HCT116 (cell line): ENCODE data around the gene PRKCA. TPM values are rescaled to one million over a fixed set of nuclear protein-coding genes. Genes with fewer than 3 reads are reported as not detected.

ENCODE experiments used
- ATAC-seq: fragments of 200-7000 bp; cut with Tn5 transposase; 2 replicates; pipeline ENCODE4 v1.9.1; 2020; ENCODE audit warnings: mild to moderate bottlenecking, moderate library complexity
- BruUV-seq: library from RNA; stranded (reverse); fragments of 400-500 nt; replicated peaks from 2 replicates; lab custom pipeline; 2021; lab: Mats Ljungman, UMichigan
- CTCF ChIA-PET: fragments of 300-600 bp; sonication (Branson Sonifier 250); formaldehyde crosslinking; loops from one replicate; lab custom pipeline; 2021; ENCODE audit warnings: antibody characterized with exemption; lab: Charles Lee
- POLR2A ChIA-PET: fragments of 300-600, 350-600 bp; sonication (Branson Sonifier 250); formaldehyde crosslinking; loops from one replicate; lab custom pipeline; 2021; ENCODE audit warnings: antibody characterized with exemption; lab: Charles Lee
- RAD21 ChIA-PET, 2 experiments: fragments of 300-600 bp; sonication (Branson Sonifier 250); formaldehyde crosslinking; loops; one replicate each; lab custom pipeline; 2023; ENCODE audit warnings: low total read pairs in 2 of 2; ENCODE audit not compliant: uncharacterized antibody in 2 of 2, unreplicated experiment in 2 of 2, low non-redundant PET in 1 of 2; lab: Charles Lee
- DNase-seq: peaks from one replicate; pipeline ENCODE4 v3.0.0-alpha.2; 2010; ENCODE audit warnings: low read depth, low spot score
- H2AFZ ChIP-seq: fragments of 200-600 bp; shearing (Covaris generic), sonication (generic); 2 replicates; pipeline ENCODE4 v1.6.1; 2017; ENCODE audit warnings: low read depth, mixed run types, mixed read lengths, antibody characterized with exemption, low read length; ENCODE audit not compliant: poor library complexity, severe bottlenecking
- H3K27ac ChIP-seq: 2 replicates; pipeline ENCODE4 v1.5.1; 2012; ENCODE audit warnings: low read depth, low read length
- H3K27me3 ChIP-seq: fragments of 200-600 bp; sonication (generic); 2 replicates; pipeline ENCODE4 v1.6.1; 2016; ENCODE audit warnings: mixed run types, low read length, mixed read lengths; ENCODE audit not compliant: insufficient read depth
- H3K36me3 ChIP-seq, 2 experiments: fragments of 200-500 bp in 1 of 2; fragments of 200-600 bp in 1 of 2; sonication (Bioruptor generic) in 1 of 2; sonication (generic) in 1 of 2; 2 replicates each; pipeline versions ENCODE4 v1.5.1 to v1.6.1; 2014 to 2016; ENCODE audit warnings: low read length in 2 of 2, inconsistent platforms in 1 of 2, mixed read lengths in 1 of 2, mixed run types in 1 of 2; ENCODE audit not compliant: insufficient read depth in 2 of 2, control insufficient read depth in 1 of 2
- H3K4me1 ChIP-seq, 2 experiments: fragments of 200-600 bp in 1 of 2; sonication (generic) in 1 of 2; 2 replicates each; pipeline versions ENCODE4 v1.5.1 to v1.6.1; 2012 to 2017; ENCODE audit warnings: low read length in 2 of 2, inconsistent platforms in 1 of 2, mild to moderate bottlenecking in 1 of 2, mixed read lengths in 1 of 2, mixed run types in 1 of 2, moderate library complexity in 1 of 2; ENCODE audit not compliant: insufficient read depth in 2 of 2, control insufficient read depth in 1 of 2
- H3K4me2 ChIP-seq: fragments of 200-600 bp; sonication (generic); 2 replicates; pipeline ENCODE4 v1.6.1; 2017; ENCODE audit warnings: mixed run types, low read length, mixed read lengths
- H3K4me3 ChIP-seq, 2 experiments: fragments of 200-600 bp in 1 of 2; sonication (generic) in 1 of 2; replicated peaks in 1 of 2; 2 replicates each; pipeline ENCODE4 v1.5.1; 2011 to 2016; ENCODE audit warnings: low read length in 2 of 2, control low read depth in 1 of 2, low read depth in 1 of 2, mild to moderate bottlenecking in 1 of 2, mixed read lengths in 1 of 2, mixed run types in 1 of 2
- H3K79me2 ChIP-seq: fragments of 200-600 bp; sonication (generic); 2 replicates; pipeline ENCODE4 v1.6.1; 2017; ENCODE audit warnings: mild to moderate bottlenecking, mixed run types, low read length, moderate library complexity, mixed read lengths; ENCODE audit not compliant: insufficient read depth
- H3K9ac ChIP-seq: fragments of 200-600 bp; sonication (generic); 2 replicates; pipeline ENCODE4 v1.6.1; 2016; ENCODE audit warnings: low read length, mixed read lengths
- H3K9me2 ChIP-seq: fragments of 200-600 bp; sonication (generic), shearing (Covaris generic); 2 replicates; pipeline ENCODE4 v1.6.1; 2017; ENCODE audit warnings: mixed run types, mild to moderate bottlenecking, moderate library complexity; ENCODE audit not compliant: insufficient read depth
- H3K9me3 ChIP-seq, 2 experiments: fragments of 200-500 bp in 1 of 2; fragments of 200-600 bp in 1 of 2; sonication (Bioruptor generic) in 1 of 2; sonication (generic) in 1 of 2; 2 replicates each; pipeline ENCODE4 v1.6.1; 2014 to 2017; ENCODE audit warnings: low read length in 2 of 2, mixed read lengths in 2 of 2, inconsistent platforms in 1 of 2, low read depth in 1 of 2, mild to moderate bottlenecking in 1 of 2, mixed run types in 1 of 2, moderate library complexity in 1 of 2; ENCODE audit not compliant: control insufficient read depth in 1 of 2, insufficient read depth in 1 of 2
- H4K20me1 ChIP-seq: fragments of 200-600 bp; sonication (generic), shearing (Covaris generic); 2 replicates; pipeline ENCODE4 v1.6.1; 2017; ENCODE audit warnings: mixed run types, mild to moderate bottlenecking, moderate library complexity; ENCODE audit not compliant: insufficient read depth
- CBX3 ChIP-seq: IDR thresholded peaks from 2 replicates; pipeline ENCODE4 v1.6.1; 2012; ENCODE audit warnings: low read depth
- CEBPB ChIP-seq: IDR thresholded peaks from 2 replicates; pipeline ENCODE4 v1.6.1; 2012; ENCODE audit warnings: low read depth
- CTCF ChIP-seq, 3 experiments: fragments of 200-600 bp in 1 of 3; sonication (generic) in 1 of 3; IDR thresholded peaks in 2 of 3; conservative IDR thresholded peaks in 1 of 3; 2 replicates each; pipeline ENCODE4 v1.5.1; 2012 to 2017; ENCODE audit warnings: low read depth in 2 of 3, low read length in 2 of 3, antibody characterized with exemption in 1 of 3, borderline replicate concordance in 1 of 3, control low read depth in 1 of 3, mild to moderate bottlenecking in 1 of 3, mixed read lengths in 1 of 3, mixed run types in 1 of 3, moderate library complexity in 1 of 3; ENCODE audit not compliant: insufficient read depth in 1 of 3
- EGR1 ChIP-seq: IDR thresholded peaks from 2 replicates; pipeline ENCODE4 v1.6.1; 2012; ENCODE audit warnings: low read depth
- EZH2 ChIP-seq: fragments of 200-600 bp; sonication (generic); IDR thresholded peaks from 2 replicates; pipeline ENCODE4 v1.6.1; 2017; ENCODE audit warnings: antibody characterized with exemption, mixed run types
- EZH2phosphoT487 ChIP-seq: fragments of 200-600 bp; IDR thresholded peaks from 2 replicates; pipeline ENCODE4 v1.6.1; 2018; ENCODE audit warnings: antibody characterized with exemption, borderline replicate concordance
- FOSL1 ChIP-seq: IDR thresholded peaks from 2 replicates; pipeline ENCODE4 v1.6.1; 2012; ENCODE audit warnings: low read depth
- JUND ChIP-seq: IDR thresholded peaks from 2 replicates; pipeline ENCODE4 v1.6.1; 2012
- MAX ChIP-seq: IDR thresholded peaks from 2 replicates; pipeline ENCODE4 v1.6.1; 2012
- POLR2A ChIP-seq: IDR thresholded peaks from 2 replicates; pipeline ENCODE4 v1.7.0; 2011; ENCODE audit warnings: borderline replicate concordance; ENCODE audit not compliant: insufficient read depth, insufficient read length; ENCODE audit errors: extremely low read depth
- POLR2AphosphoS5 ChIP-seq: IDR thresholded peaks from 2 replicates; pipeline ENCODE4 v1.6.1; 2011; ENCODE audit warnings: mild to moderate bottlenecking, low read depth, low read length, moderate library complexity
- RAD21 ChIP-seq: IDR thresholded peaks from 2 replicates; pipeline ENCODE4 v1.6.1; 2012; ENCODE audit warnings: low read depth, mild to moderate bottlenecking
- SP1 ChIP-seq: IDR thresholded peaks from 2 replicates; pipeline ENCODE4 v1.6.1; 2012; ENCODE audit warnings: low read depth
- SRF ChIP-seq: IDR thresholded peaks from 2 replicates; pipeline ENCODE4 v1.6.1; 2012; ENCODE audit warnings: low read depth
- YY1 ChIP-seq: IDR thresholded peaks from 2 replicates; pipeline ENCODE4 v1.6.1; 2011; ENCODE audit warnings: low read length, low read depth, moderate library complexity, mild to moderate bottlenecking; ENCODE audit not compliant: insufficient replicate concordance; ENCODE audit errors: extremely low read depth
- ZBTB33 ChIP-seq: IDR thresholded peaks from 2 replicates; pipeline ENCODE4 v1.6.1; 2011; ENCODE audit warnings: mild to moderate bottlenecking, low read length, moderate library complexity; ENCODE audit not compliant: insufficient replicate concordance; ENCODE audit errors: extremely low read depth
- ZFX ChIP-seq: fragments of 450-650 bp; IDR thresholded peaks from 2 replicates; pipeline ENCODE4 v1.6.1; 2017
- intact Hi-C: fragments of 100-400 bp; cut with micrococcal nuclease; formaldehyde crosslinking; loops from 2 replicates; pipeline ENCODE4 v1.10.0; 2022
- total RNA-seq: library from RNA; stranded (reverse); gene quantifications from one replicate; pipeline ENCODE4 v1.2.1, GENCODE V29; 2021; ENCODE audit not compliant: unreplicated experiment

The PRKCA gene
- total RNA-seq, 1 experiment from 2014 or later: 18.8 TPM

GRCh38 chr17:66487981-66488468, 185.6 kb downstream of the PRKCA start:
- Histone ChIP-seq H3K4me2 (no peak overlapping the region), H3K9me3 (no peaks in the 10 kb centered on the region), H3K36me3 (no peaks in the 10 kb centered on the region), H3K4me1 (peaks cover 7 to 11% of the 10 kb centered on the region in 2 experiments), H3K27me3 (no peaks in the 10 kb centered on the region; the same call in 1 of the 2 replicates), H4K20me1 (no peaks in the 10 kb centered on the region), H3K27ac (no peak overlapping the region), H2AFZ (no peak overlapping the region), H3K79me2 (no peaks in the 10 kb centered on the region), H3K9me2 (no peaks in the 10 kb centered on the region), H3K4me3 (no peak overlapping the region), H3K9ac (no peak overlapping the region)
- ChIA-PET POLR2A (no interaction called here), CTCF (no interaction called here), RAD21 (no interaction called here)
- ATAC-seq (no peak), DNase-seq (no peak)
- intact Hi-C loops: no loop called here
- BruUV-seq: no TSS peak
- no peak for TF ChIP-seq CTCF (IDR thresholded peaks at IDR 0.05 in 2 of 3, conservative IDR thresholded peaks at IDR 0.05 in 1 of 3; ENCODE audit: borderline replicate concordance in 1 of 3, insufficient read depth in 1 of 3, low read depth in 2 of 3, low read length in 2 of 3)
- TF ChIP-seq POLR2A: no peak
- TF ChIP-seq ZBTB33: no peak
- TF ChIP-seq EZH2phosphoT487: no peak
- no peak for TF ChIP-seq POLR2AphosphoS5
- TF ChIP-seq RAD21: no peak
- TF ChIP-seq YY1: no peak
- TF ChIP-seq ZFX: no peak
- no peak for TF ChIP-seq CBX3
- no peak for TF ChIP-seq FOSL1
- no peak for TF ChIP-seq EGR1
- no peak for TF ChIP-seq MAX
- TF ChIP-seq JUND: no peak
- no peak for TF ChIP-seq SRF
- TF ChIP-seq SP1: no peak
- TF ChIP-seq CEBPB: no peak
- no peak for TF ChIP-seq EZH2
